Epithelial cell of umbilical artery (primary cell): ENCODE measurements around the gene TMEM272. TPM values are rescaled to one million over a fixed set of nuclear protein-coding genes. Genes with fewer than 3 reads are reported as not detected.

Experiments
- total RNA-seq: library from RNA; depleted of rRNA; stranded (reverse); fragments of >200 nt; gene quantifications from 2 replicates; pipeline ENCODE4 v1.2.3, GENCODE V29; 2014

TMEM272 gene
- not detected in 2 replicates for total RNA-seq

DNA sequence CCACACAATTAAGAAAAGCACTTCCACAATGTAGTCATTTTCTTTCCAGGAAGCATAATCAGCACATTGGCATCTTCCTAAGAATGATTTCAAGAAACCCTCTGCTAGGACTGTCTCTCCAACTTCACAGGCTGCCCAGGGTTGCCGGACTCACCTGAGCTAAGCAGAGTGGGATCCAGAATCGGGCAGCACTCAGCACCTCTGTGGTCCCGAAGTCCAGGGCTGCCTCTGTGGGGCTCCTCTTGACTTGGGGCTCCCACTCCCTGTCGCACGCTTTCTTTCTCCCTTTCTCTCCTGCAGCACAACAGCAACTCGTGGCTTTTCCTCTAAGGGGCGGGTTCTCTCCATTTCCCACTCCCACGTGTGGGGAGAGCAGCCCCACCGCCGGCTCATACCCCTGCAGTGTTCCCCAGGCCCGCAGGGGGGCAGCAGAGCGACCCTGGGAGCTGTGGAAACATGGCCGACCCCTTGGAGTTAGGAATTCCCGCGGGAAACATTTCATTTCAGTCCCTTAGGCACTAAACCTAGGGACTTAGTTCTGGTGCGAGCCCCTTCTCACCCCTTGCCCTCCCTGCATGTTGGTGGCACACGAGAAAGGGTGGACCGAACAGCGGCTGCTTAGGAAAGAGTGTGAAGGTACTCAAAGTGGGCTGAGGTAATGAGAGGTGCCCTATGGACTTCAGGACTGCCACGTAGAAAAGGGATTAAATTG, at the start of gene TMEM272:
Gene TMEM272, minus strand, starts transcription at position 316 of the 712 bp plus-strand sequence. CDS start 6,647 bp downstream, outside the sequence.

GRCh38 chr13:51861723-51862300, 16.8 kb upstream of the TMEM272 start, which contains the start of gene CCDC70:
Gene CCDC70 (plus strand): TSS chr13:51861969. CDS start chr13:51865412, 3,443 bp downstream.

GRCh38 chr13:51803422-51804294, 41.3 kb downstream of the TMEM272 start, which contains the start of gene DHRS12:
Gene DHRS12 (minus strand): TSS chr13:51804163. CDS start chr13:51799659, 4,504 bp downstream.

Other genes with a start within 250 kb of the TMEM272 start
- gene DHRS12, start 41.0 kb downstream of the TMEM272 start, total RNA-seq: 3.0 and 5.2 TPM in 2 replicates
- not detected in 2 replicates for gene CCDC70, start 16.8 kb upstream of the TMEM272 start, total RNA-seq
- 4.0 and 4.5 TPM in 2 replicates for gene ATP7B, start 166.3 kb upstream of the TMEM272 start, total RNA-seq
- gene ALG11, start 167.2 kb upstream of the TMEM272 start, total RNA-seq: 20.8 and 38.3 TPM in 2 replicates
- gene UTP14C, start 179.5 kb upstream of the TMEM272 start, total RNA-seq: 9.7 and 13.2 TPM in 2 replicates